GM12878 (cell line): Measurements from ENCODE around the gene GSTP1. TPM values are rescaled to one million over a fixed set of nuclear protein-coding genes. Genes with fewer than 3 reads are reported as not detected.

Source experiments
- ATAC-seq: fragments of 200-7000 bp; cut with Tn5 transposase; 3 replicates; pipeline ENCODE4 v1.9.1; 2020; ENCODE audit warnings: mild to moderate bottlenecking, moderate library complexity
- BruUV-seq: library from RNA; stranded (reverse); fragments of 400-500 nt; replicated peaks from 2 replicates; lab custom pipeline; 2021; lab: Mats Ljungman, UMichigan
- CTCF ChIA-PET: fragments of 300-600 bp; sonication (Branson Sonifier 250); formaldehyde crosslinking; extraction: SDS; loops from one replicate; lab custom pipeline; 2021; ENCODE audit warnings: inconsistent platforms; lab: Yijun Ruan, JAX
- POLR2A ChIA-PET: fragments of 350-600 bp; formaldehyde crosslinking; extraction: SDS; loops from one replicate; lab custom pipeline; 2021; ENCODE audit warnings: inconsistent platforms; lab: Charles Lee
- RAD21 ChIA-PET: fragments of 300-600 bp; sonication (Branson Sonifier 250); formaldehyde crosslinking; loops from one replicate; lab custom pipeline; 2023; ENCODE audit warnings: antibody characterized with exemption; ENCODE audit not compliant: unreplicated experiment; lab: Charles Lee
- SMC1A ChIA-PET: fragments of 300-600 bp; sonication (Branson Sonifier 250); formaldehyde crosslinking; loops from one replicate; lab custom pipeline; 2023; ENCODE audit not compliant: unreplicated experiment, uncharacterized antibody; lab: Charles Lee
- DNase-seq: peaks from one replicate; pipeline ENCODE4 v3.0.0-alpha.2; 2011; ENCODE audit warnings: low read depth, low spot score
- FAIRE-seq: peaks from 3 replicates; lab custom pipeline; 2011; peaks lifted over from hg19 to GRCh38; lab: Jason Lieb, UNC
- H2AFZ ChIP-seq: 2 replicates; pipeline ENCODE4 v1.6.0; 2011; ENCODE audit warnings: low read depth, low read length, control low read depth; ENCODE audit not compliant: control insufficient read depth
- H3K27ac ChIP-seq: 2 replicates; pipeline ENCODE4 v1.5.1; 2011; ENCODE audit warnings: control low read depth; ENCODE audit not compliant: control insufficient read depth, insufficient read depth
- H3K27me3 ChIP-seq, 2 experiments: replicated peaks in 1 of 2; 2 replicates each; pipeline versions ENCODE4 v1.6.0 to v1.6.1; 2011; ENCODE audit warnings: low read length in 1 of 2; ENCODE audit not compliant: control insufficient read depth in 2 of 2, insufficient read depth in 2 of 2
- H3K36me3 ChIP-seq, 2 experiments: 2 replicates each; pipeline ENCODE4 v1.5.1; 2011; ENCODE audit warnings: low read length in 1 of 2; ENCODE audit not compliant: control insufficient read depth in 2 of 2, insufficient read depth in 2 of 2
- H3K4me1 ChIP-seq: 2 replicates; pipeline ENCODE4 v1.6.1; 2011; ENCODE audit warnings: mild to moderate bottlenecking, low read length, moderate library complexity, mixed read lengths; ENCODE audit not compliant: control insufficient read depth, insufficient read depth
- H3K4me2 ChIP-seq: 2 replicates; pipeline ENCODE4 v1.6.0; 2011; ENCODE audit warnings: control low read depth; ENCODE audit not compliant: control insufficient read depth, insufficient read depth
- H3K4me3 ChIP-seq: fragments of 200-600 bp; sonication (generic); 2 replicates; pipeline ENCODE4 v1.5.1; 2016
- H3K79me2 ChIP-seq: 2 replicates; pipeline ENCODE4 v1.6.0; 2011; ENCODE audit warnings: low read length; ENCODE audit not compliant: control insufficient read depth, insufficient read depth
- H3K9ac ChIP-seq: 2 replicates; pipeline ENCODE4 v1.8.0; 2011; ENCODE audit warnings: low read length, control low read depth, mixed read lengths; ENCODE audit not compliant: control insufficient read depth, insufficient read depth
- H3K9me3 ChIP-seq: replicated peaks from 3 replicates; pipeline ENCODE4 v1.5.1; 2011; ENCODE audit warnings: mild to moderate bottlenecking, low read length; ENCODE audit not compliant: control insufficient read depth, insufficient read depth
- H4K20me1 ChIP-seq: 2 replicates; pipeline ENCODE4 v1.6.0; 2011; ENCODE audit not compliant: control insufficient read depth, insufficient read depth
- BCL11A ChIP-seq: IDR thresholded peaks from 2 replicates; pipeline ENCODE4 v1.6.1; 2011; ENCODE audit warnings: low read depth, low read length
- CUX1 ChIP-seq: IDR thresholded peaks from 2 replicates; pipeline ENCODE4 v1.6.1; 2012; ENCODE audit warnings: improper control_type of control experiment, low read depth, low read length; ENCODE audit not compliant: insufficient replicate concordance
- MXI1 ChIP-seq: fragments of 150-350 bp; IDR thresholded peaks from 2 replicates; pipeline ENCODE4 v1.6.1; 2011; ENCODE audit warnings: low read depth, mild to moderate bottlenecking, inconsistent platforms, low read length, improper control_type of control experiment
- NR2C1 ChIP-seq: fragments of 450-650 bp; IDR thresholded peaks from 2 replicates; pipeline ENCODE4 v1.6.1; 2017; ENCODE audit warnings: antibody characterized with exemption, mild to moderate bottlenecking, moderate library complexity
- POLR2AphosphoS5 ChIP-seq: IDR thresholded peaks from 2 replicates; pipeline ENCODE4 v1.6.1; 2011; ENCODE audit warnings: mild to moderate bottlenecking, low read length, inconsistent platforms
- SREBF1 ChIP-seq: IDR thresholded peaks from 2 replicates; pipeline ENCODE4 v1.6.1; 2012; ENCODE audit warnings: mild to moderate bottlenecking, low read length
- SREBF2 ChIP-seq: IDR thresholded peaks from 2 replicates; pipeline ENCODE4 v1.6.1; 2012; ENCODE audit warnings: mild to moderate bottlenecking, low read length
- ZBTB11 ChIP-seq: fragments of 450-650 bp; formaldehyde crosslinking; IDR thresholded peaks from 2 replicates; pipeline ENCODE4 v1.5.0; 2022; ENCODE audit warnings: mild to moderate bottlenecking, missing genetic modification characterization
- WGBS: methylation state at CpG from one replicate; pipeline ENCODE4 v1.1.6; 2016; ENCODE audit warnings: low lambda C conversion rate; ENCODE audit not compliant: insufficient replicate concordance, insufficient coverage; ENCODE audit errors: missing lambda C conversion rate; 5-methylcytosine and 5-hydroxymethylcytosine counted together
- in situ Hi-C: fragments of 300-500 bp; cut with MboI; formaldehyde crosslinking; loops from 9 replicates; pipeline ENCODE4 v1.14.3; 2018; ENCODE audit warnings: mixed read lengths
- intact Hi-C: fragments of 100-400 bp; cut with micrococcal nuclease; formaldehyde crosslinking; loops from one replicate; pipeline ENCODE4 v1.14.2; 2022; ENCODE audit not compliant: unreplicated experiment
- polyA plus RNA-seq, 11 experiments: library from polyadenylated mRNA; depleted of rRNA in 4 of 11; unstranded in 6 of 11; stranded (reverse) in 5 of 11; fragments of >200 nt; fragmentation: Nextera tagmentation in 4 of 11; fragmentation: Illumina TruSeq in 1 of 11; extraction: Ambion mirVana in 4 of 11; extraction: Trizol in 1 of 11; gene quantifications; 1 replicate in 1 of 11; 2 replicates in 10 of 11; pipeline versions ENCODE4 v1.2.1 to v1.2.3, GENCODE V29; 2011 to 2016; ENCODE audit warnings: inconsistent platforms in 2 of 11, missing spikeins in 2 of 11, low read depth in 1 of 11
- total RNA-seq, 4 experiments: library from RNA; depleted of rRNA in 3 of 4; stranded (reverse); fragments of >200 nt in 3 of 4; fragmentation: Illumina TruSeq in 1 of 4; extraction: Trizol in 1 of 4; gene quantifications; 2 replicates each; pipeline versions ENCODE4 v1.2.1 to v1.2.3, GENCODE V29; 2013 to 2021
- TF ChIP-seq, protein P1 (sequence below): fragments of 450-650 bp; formaldehyde crosslinking; IDR thresholded peaks from 2 replicates; pipeline ENCODE4 v1.4.0; 2020; ENCODE audit warnings: mild to moderate bottlenecking, moderate library complexity

Gene GSTP1
- total and polyA plus RNA-seq, 10 of the 15 experiments (the other 5 are each of a cell fraction or from before 2014, with no cell fraction given), result 469 to 1,788 (median 955) TPM

DNA sequence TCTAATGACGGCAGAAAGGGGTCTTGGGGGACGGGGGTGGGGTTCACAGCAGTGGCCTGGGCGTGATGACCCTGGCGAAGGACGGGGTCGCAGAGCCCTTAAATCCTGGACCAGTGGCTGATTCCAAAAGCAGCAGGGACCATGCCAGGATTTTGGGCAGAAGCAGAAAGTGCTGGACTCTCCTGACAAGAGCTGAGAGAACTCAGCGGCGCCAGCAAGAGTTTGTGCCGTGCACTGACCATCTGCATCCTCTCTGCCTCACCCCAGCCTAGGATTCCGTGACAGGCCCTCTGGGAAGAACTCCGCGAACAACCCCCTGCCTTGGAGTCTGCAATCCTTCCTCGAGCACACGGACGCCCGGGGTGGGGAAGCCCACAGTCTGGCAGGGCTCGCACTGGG lies 22.5 kb downstream of the GSTP1 start:
- intact Hi-C loops (loop anchor here (2.0 kb wide), 1 partner anchor 17 kb away; no protein-coding TSS in a partner anchor), in situ Hi-C loops (no loop called here)
- no peak for ATAC-seq
- ChIA-PET RAD21 (interaction anchor here (1.2 kb wide), 1 partner anchor 21 kb away, joined by 4 read pairs; no protein-coding TSS in a partner anchor), SMC1A (interaction anchor here (1.4 kb wide), 1 partner anchor 10 kb away, joined by 4 read pairs; no protein-coding TSS in a partner anchor), POLR2A (interaction anchor here (1.0 kb wide), 1 partner anchor 15 kb away, joined by 4 read pairs; no protein-coding TSS in a partner anchor), CTCF (interaction anchor here (1.1 to 1.5 kb wide), 2 partner anchors 23 to 235 kb away, joined by 3 to 7 read pairs; partner anchors contain the start of gene GSTP1)
- Histone ChIP-seq H3K4me3 (peak overlapping the region; percentile 67), H3K36me3 (peaks cover 6% of the 10 kb centered on the region in 2 experiments; a peak in 2 of 4 replicates), H3K9ac (peak overlapping the region; percentile 55; the same call in 1 of the 2 replicates), H2AFZ (peak overlapping the region; percentile 94), H3K9me3 (no peaks in the 10 kb centered on the region), H3K4me2 (peak overlapping the region; percentile 91), H4K20me1 (no peaks in the 10 kb centered on the region), H3K79me2 (peaks cover 16% of the 10 kb centered on the region), H3K27me3 (no peaks in the 10 kb centered on the region), H3K27ac (0 out of 2 replicates have a peak overlapping the region, but pooled peaks have one; percentile 68), H3K4me1 (peaks cover 17% of the 10 kb centered on the region)
- WGBS, result 43% methylated on average over 16 of the region's 17 CpGs
- DNase-seq, result no peak
- no TSS peak for BruUV-seq
- FAIRE-seq, result no peak
- no peak for TF ChIP-seq ZBTB11 (CRISPR knock-in tag)
- TF ChIP-seq SREBF1, result no peak
- TF ChIP-seq BCL11A, result no peak
- TF ChIP-seq, protein P1, sequence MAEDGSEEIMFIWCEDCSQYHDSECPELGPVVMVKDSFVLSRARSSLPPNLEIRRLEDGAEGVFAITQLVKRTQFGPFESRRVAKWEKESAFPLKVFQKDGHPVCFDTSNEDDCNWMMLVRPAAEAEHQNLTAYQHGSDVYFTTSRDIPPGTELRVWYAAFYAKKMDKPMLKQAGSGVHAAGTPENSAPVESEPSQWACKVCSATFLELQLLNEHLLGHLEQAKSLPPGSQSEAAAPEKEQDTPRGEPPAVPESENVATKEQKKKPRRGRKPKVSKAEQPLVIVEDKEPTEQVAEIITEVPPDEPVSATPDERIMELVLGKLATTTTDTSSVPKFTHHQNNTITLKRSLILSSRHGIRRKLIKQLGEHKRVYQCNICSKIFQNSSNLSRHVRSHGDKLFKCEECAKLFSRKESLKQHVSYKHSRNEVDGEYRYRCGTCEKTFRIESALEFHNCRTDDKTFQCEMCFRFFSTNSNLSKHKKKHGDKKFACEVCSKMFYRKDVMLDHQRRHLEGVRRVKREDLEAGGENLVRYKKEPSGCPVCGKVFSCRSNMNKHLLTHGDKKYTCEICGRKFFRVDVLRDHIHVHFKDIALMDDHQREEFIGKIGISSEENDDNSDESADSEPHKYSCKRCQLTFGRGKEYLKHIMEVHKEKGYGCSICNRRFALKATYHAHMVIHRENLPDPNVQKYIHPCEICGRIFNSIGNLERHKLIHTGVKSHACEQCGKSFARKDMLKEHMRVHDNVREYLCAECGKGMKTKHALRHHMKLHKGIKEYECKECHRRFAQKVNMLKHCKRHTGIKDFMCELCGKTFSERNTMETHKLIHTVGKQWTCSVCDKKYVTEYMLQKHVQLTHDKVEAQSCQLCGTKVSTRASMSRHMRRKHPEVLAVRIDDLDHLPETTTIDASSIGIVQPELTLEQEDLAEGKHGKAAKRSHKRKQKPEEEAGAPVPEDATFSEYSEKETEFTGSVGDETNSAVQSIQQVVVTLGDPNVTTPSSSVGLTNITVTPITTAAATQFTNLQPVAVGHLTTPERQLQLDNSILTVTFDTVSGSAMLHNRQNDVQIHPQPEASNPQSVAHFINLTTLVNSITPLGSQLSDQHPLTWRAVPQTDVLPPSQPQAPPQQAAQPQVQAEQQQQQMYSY (CRISPR knock-in tag), result no peak
- TF ChIP-seq CUX1, result no peak
- no peak for TF ChIP-seq NR2C1
- no peak for TF ChIP-seq MXI1
- no peak for TF ChIP-seq POLR2AphosphoS5
- TF ChIP-seq SREBF2, result no peak
